ENCODE data around the gene DAAM1.

- no peak for TF ChIP-seq EP300 (IDR thresholded peaks at IDR 0.05)
- TF ChIP-seq POLR2A (IDR thresholded peaks at IDR 0.05), result no peak
Measured at GRCh38 chr14:59293935-59294661, 105.6 kb downstream of the DAAM1 start.
